Stimulated activated memory B cell treated with anti-CD40 and anti-IgM and Interleukin-4, amounts not matched to agents 10 μg/mL and 1 μg/mL and 100 μg/mL, for 72 hours (primary cell): ENCODE results near the gene PROKR1.

Experiments
- ATAC-seq: fragments of 150-1000 bp; cut with Tn5 transposase; 2 replicates; pipeline ENCODE4 v1.10.0; 2021
- H3K27ac Mint-ChIP-seq: one replicate; pipeline ENCODE4 v1.8.0; 2022; ENCODE audit warnings: mild to moderate bottlenecking, mixed read lengths
- H3K27me3 Mint-ChIP-seq: one replicate; pipeline ENCODE4 v1.8.0; 2022; ENCODE audit warnings: mixed read lengths
- H3K36me3 Mint-ChIP-seq: one replicate; pipeline ENCODE4 v1.8.0; 2022; ENCODE audit warnings: mixed read lengths
- H3K4me1 Mint-ChIP-seq: one replicate; pipeline ENCODE4 v1.8.0; 2022; ENCODE audit warnings: mixed read lengths
- H3K4me3 Mint-ChIP-seq: one replicate; pipeline ENCODE4 v1.8.0; 2022; ENCODE audit warnings: mild to moderate bottlenecking, moderate library complexity, mixed read lengths
- H3K9me3 Mint-ChIP-seq: one replicate; pipeline ENCODE4 v1.8.0; 2022; ENCODE audit warnings: mixed read lengths

PROKR1 gene

GRCh38 chr2:68706637-68707036 lies 63.3 kb downstream of the PROKR1 start:
- peak overlapping the region; percentile 14 for H3K27ac Mint-ChIP-seq
- H3K9me3 Mint-ChIP-seq = peaks cover 4% of the 10 kb centered on the region
- no peak for ATAC-seq
- no peak overlapping the region for H3K4me3 Mint-ChIP-seq
- no peaks in the 10 kb centered on the region for H3K27me3 Mint-ChIP-seq
- no peaks in the 10 kb centered on the region for H3K36me3 Mint-ChIP-seq
- peaks cover 10% of the 10 kb centered on the region for H3K4me1 Mint-ChIP-seq
